ENCODE measurements around the gene C10orf90.
"Not testable (repeated sequence)": the region's sequence is repeated elsewhere in the genome, so short reads cannot be mapped to it uniquely, and the experiment has no call there.

C10orf90 gene

DNA sequence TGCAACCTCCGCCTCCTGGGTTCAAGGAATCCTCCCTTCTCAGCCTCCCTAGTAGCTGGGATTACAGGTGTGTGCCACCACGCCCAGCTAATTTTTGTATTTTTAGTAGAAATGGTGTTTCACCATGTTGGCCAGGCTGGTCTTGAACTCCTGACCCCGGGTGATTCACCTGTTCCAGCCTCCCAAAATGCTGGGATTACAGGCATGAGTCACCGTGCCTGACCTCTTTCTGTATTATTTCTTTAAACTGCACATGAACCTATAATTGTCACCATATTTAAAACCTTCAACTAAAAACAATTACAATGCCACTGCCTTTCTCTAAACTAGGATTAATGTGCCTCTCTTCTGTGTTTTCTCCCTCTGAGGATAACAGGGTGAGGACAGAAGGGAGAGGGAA, 119.9 kb downstream of the C10orf90 start:
- H3K9me3 Mint-ChIP-seq; ATAC-seq (ENCODE audit: low read depth); H3K4me1 Mint-ChIP-seq; DNase-seq (ENCODE audit: low spot score in 2 of 2); H3K4me3 Mint-ChIP-seq; H3K27ac Mint-ChIP-seq; H3K36me3 Mint-ChIP-seq; H3K27me3 Mint-ChIP-seq: not testable (repeated sequence)

DNA sequence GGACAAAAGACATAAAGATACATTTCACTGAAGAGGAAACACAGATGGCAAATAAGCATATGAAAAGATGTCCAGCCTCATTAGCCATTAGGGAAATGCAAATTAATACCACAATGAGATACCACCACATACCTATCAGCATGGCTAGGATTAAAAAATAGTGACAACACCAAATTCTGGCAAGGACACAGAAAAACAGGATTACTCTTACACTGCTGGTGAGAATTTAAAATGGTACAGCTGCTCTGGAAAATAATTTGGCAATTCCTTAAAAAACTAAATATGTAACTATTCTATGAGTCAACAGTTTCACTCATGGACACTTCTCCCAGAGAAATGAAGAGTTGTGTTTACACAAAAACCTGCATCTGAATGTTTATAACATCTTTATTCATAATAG, 121.1 kb downstream of the C10orf90 start:
- H3K27ac Mint-ChIP-seq, result no peak overlapping the region
- no peak overlapping the region for H3K4me3 Mint-ChIP-seq
- H3K9me3 Mint-ChIP-seq, result peaks cover 2% of the 10 kb centered on the region
- no peaks in the 10 kb centered on the region for H3K27me3 Mint-ChIP-seq
- H3K36me3 Mint-ChIP-seq, result no peaks in the 10 kb centered on the region
- ATAC-seq (ENCODE audit: low read depth) (no peak), DNase-seq (ENCODE audit: low spot score in 2 of 2) (no peak)
- H3K4me1 Mint-ChIP-seq, result no peaks in the 10 kb centered on the region

DNA sequence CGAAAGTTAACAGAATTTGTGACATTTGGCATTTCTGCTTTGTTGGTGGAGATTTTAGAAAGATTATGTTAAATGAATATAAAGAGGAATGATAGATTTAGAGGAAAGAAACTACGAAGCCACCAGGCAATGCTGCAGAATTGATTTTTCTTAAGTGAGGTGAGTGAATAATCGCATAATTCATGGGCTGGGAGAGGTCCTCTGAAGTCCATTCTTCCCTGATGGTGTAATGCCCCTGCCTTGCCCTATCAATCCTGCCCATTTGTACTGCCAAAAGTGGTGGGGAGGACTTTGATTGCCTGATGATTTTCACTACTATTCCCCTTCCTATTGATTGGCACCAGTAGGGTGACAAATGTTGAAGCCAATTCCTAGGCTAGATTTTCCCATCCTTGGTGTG, 125.9 kb downstream of the C10orf90 start:
- ATAC-seq (ENCODE audit: low read depth) (no peak), DNase-seq (ENCODE audit: low spot score in 2 of 2) (no peak)
- H3K4me1 Mint-ChIP-seq, result no peaks in the 10 kb centered on the region
- no peak overlapping the region for H3K27ac Mint-ChIP-seq
- no peaks in the 10 kb centered on the region for H3K9me3 Mint-ChIP-seq
- H3K36me3 Mint-ChIP-seq, result no peaks in the 10 kb centered on the region
- no peak overlapping the region for H3K4me3 Mint-ChIP-seq
- no peaks in the 10 kb centered on the region for H3K27me3 Mint-ChIP-seq

DNA sequence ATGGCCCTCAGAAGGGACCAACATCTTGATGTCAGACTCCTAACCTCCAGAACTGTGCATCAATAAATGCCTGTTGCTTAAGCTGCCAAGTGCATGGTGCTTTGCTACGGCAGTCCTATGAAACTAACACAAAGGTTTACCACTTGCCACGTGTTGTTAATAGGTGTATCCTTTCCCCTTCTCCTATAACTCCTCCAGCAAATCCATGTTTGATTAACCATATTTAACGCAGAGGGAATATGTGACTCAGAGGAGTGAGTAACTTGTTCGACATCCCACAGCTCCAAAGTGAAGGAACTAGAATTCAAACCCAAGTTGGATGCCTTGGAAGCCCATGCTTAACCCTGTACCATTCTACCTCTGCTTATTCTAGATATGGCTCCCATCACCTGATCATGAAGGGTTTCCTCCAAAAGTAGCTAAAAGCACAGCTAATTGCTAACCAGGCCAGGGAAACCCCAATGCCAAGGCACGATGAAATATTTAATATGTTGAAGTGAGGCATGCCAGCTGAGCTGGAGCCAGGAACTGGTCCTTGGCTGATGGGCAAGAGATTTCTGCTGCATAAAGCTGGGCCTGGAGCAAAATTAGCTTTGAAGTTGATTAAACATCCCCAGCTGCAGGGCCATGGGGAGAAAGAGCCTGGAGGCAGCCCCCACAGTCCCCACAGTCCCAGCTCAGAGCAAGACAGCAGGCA, 131.9 kb downstream of the C10orf90 start:
- H3K36me3 Mint-ChIP-seq, result no peaks in the 10 kb centered on the region
- no peaks in the 10 kb centered on the region for H3K4me1 Mint-ChIP-seq
- H3K27me3 Mint-ChIP-seq, result no peaks in the 10 kb centered on the region
- no peak overlapping the region for H3K27ac Mint-ChIP-seq
- DNase-seq (ENCODE audit: low spot score in 2 of 2) (no peak), ATAC-seq (ENCODE audit: low read depth) (no peak)
- H3K9me3 Mint-ChIP-seq, result no peaks in the 10 kb centered on the region
- no peak overlapping the region for H3K4me3 Mint-ChIP-seq

DNA sequence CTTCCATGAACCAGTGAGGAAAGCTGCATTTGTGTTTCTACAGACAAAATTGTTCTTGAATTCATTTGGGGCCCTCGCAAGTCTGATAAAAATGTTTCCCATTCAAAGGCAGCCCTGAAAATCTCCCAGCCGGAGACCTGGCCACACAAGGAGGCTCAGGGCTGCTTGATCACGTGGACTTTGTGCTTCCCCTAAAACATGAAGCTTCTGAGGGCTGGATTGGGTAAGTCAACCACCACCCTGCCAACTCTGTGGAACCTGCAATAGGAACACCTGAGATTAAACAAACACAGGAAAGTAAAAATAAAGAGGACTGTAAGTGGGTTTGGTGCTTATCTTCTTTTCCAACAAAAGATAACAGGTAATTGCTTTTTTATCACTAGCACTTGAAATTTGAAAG, 133.8 kb downstream of the C10orf90 start:
- Mint-ChIP-seq H3K4me1 (no peaks in the 10 kb centered on the region), H3K9me3 (no peaks in the 10 kb centered on the region), H3K27me3 (no peaks in the 10 kb centered on the region), H3K27ac (no peak overlapping the region), H3K4me3 (no peak overlapping the region), H3K36me3 (no peaks in the 10 kb centered on the region)
- DNase-seq (ENCODE audit: low spot score in 2 of 2) (no peak), ATAC-seq (ENCODE audit: low read depth) (no peak)

DNA sequence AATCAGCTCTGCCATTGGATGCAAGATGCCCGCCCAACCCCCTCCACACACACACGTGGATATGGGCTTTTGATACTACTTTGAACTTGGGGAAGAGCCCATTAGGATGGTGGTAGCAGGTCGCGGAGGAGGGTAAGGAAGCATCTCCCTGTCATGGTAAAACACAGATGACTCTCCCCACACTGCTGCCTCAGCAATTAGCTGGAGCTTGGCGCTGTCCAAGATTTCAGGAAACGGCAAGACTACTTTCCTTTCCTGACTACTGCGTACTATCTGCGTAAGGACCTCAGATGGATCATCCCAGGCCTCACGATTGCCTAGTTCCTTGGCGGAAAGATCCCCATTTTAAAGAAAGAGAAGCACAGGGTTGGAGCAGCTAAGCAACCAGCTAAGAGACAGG, 134.3 kb downstream of the C10orf90 start:
- H3K36me3 Mint-ChIP-seq, result no peaks in the 10 kb centered on the region
- no peaks in the 10 kb centered on the region for H3K27me3 Mint-ChIP-seq
- H3K4me1 Mint-ChIP-seq, result no peaks in the 10 kb centered on the region
- no peaks in the 10 kb centered on the region for H3K9me3 Mint-ChIP-seq
- H3K4me3 Mint-ChIP-seq, result no peak overlapping the region
- no peak overlapping the region for H3K27ac Mint-ChIP-seq
- no peak for DNase-seq (ENCODE audit: low spot score in 2 of 2)
- no peak for ATAC-seq (ENCODE audit: low read depth)

DNA sequence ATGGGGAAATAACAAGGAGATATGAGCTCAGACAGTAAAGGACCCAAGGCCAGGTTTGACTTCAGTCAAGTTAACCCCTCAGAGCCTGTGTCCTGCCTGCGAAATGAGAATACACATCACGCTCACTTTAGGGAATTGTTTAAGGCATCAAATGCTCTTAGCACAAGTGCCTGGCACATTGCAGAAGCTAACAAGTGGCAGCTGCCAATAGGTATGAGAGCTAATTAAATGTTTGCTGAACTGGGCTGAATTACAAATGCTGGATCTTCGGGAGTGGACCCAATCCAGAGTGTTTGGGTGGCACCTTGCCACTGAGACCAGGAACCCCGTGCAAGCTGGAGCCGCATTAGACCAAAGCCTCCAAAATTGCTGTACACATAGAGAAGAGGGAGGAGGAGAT, 136.8 kb downstream of the C10orf90 start:
- no peak for ATAC-seq (ENCODE audit: low read depth)
- Mint-ChIP-seq H3K4me3 (no peak overlapping the region), H3K27me3 (no peaks in the 10 kb centered on the region), H3K27ac (no peak overlapping the region), H3K36me3 (no peaks in the 10 kb centered on the region), H3K4me1 (no peaks in the 10 kb centered on the region), H3K9me3 (no peaks in the 10 kb centered on the region)
- no peak for DNase-seq (ENCODE audit: low spot score in 2 of 2)

DNA sequence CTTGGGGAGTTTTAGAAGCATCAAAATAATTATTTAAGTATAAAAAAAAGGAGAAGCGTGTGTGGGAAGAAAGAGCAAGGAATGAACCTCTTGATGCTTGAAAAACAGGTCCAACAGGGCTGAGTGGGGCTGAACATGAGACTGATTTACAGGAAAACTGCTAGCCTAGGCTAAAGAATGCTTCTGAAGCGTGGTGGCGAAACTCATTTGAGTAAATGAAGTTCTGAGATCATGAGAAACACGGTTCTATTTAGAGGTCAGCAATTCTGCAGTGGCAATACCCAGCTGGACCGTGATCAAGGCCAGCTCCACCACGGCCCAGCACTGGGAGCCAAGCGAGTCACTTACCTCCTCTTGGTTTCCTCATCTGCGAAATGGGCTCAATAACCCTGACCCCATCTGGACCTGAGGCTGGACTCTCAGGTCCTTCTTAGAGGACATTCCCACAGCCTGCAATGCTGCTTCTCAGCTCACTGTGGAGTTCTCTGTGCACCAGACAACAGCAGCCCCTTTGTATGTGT, 142.1 kb downstream of the C10orf90 start:
- ATAC-seq (ENCODE audit: low read depth) (no peak), DNase-seq (ENCODE audit: low spot score in 2 of 2) (no peak)
- H3K9me3 Mint-ChIP-seq, result no peaks in the 10 kb centered on the region
- no peaks in the 10 kb centered on the region for H3K36me3 Mint-ChIP-seq
- no peak overlapping the region for H3K4me3 Mint-ChIP-seq
- H3K27me3 Mint-ChIP-seq, result no peaks in the 10 kb centered on the region
- no peaks in the 10 kb centered on the region for H3K4me1 Mint-ChIP-seq
- no peak overlapping the region for H3K27ac Mint-ChIP-seq

DNA sequence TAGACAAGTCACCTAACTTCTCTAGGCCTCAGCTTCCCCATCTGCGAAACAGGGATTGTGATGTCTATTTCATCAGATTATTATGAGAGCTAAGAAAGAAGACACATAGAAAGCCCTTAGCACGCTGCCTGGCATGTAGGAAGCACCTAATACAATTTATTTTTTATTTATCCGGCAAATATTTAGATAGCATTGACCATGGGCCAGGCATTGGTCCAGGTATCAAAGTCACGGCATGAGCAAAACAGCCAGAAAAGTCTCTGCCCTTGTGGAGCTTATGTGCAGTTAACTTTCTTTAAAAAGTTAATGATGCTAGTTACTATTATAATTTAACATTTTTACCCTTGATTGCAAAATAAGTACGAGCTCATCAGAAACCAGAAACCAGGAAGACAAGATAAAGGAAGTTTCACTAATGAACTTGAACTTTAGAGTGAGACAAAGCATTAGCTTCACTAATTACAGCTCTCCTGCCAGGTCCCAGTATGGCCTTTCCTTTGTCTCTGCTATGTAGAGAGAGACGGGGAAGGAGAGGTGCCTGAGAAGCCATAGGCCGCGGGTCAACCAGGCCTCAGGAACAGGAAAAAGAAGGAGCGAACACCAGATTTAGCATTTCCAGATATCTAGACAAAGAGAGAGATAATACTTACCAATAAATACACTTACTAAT, 142.7 kb downstream of the C10orf90 start:
- no peak overlapping the region for H3K4me3 Mint-ChIP-seq
- ATAC-seq (ENCODE audit: low read depth), result no peak
- H3K27me3 Mint-ChIP-seq, result peaks cover 2% of the 10 kb centered on the region
- DNase-seq (ENCODE audit: low spot score in 2 of 2), result no peak
- H3K4me1 Mint-ChIP-seq, result no peaks in the 10 kb centered on the region
- H3K36me3 Mint-ChIP-seq, result no peaks in the 10 kb centered on the region
- H3K27ac Mint-ChIP-seq, result no peak overlapping the region
- peaks cover 1% of the 10 kb centered on the region for H3K9me3 Mint-ChIP-seq

DNA sequence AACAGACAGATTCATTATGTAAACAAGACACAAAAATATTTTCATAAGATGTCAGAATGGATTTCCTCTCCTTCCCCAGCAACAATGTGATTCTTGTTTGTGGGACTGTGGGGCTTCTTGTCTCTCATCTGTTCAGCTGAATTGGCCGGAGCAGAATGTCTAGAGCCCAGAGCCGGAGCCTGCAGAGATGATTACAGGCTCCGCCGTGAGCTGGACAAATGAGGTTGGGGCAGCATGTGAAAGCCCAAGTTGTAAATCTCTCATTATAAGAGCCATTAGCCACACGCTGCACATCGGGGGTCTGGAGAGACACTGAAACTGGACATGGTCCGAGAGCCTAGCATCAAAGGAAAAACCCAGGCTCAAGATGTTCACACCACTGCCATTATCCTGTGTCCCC, 145.2 kb downstream of the C10orf90 start:
- no peaks in the 10 kb centered on the region for H3K4me1 Mint-ChIP-seq
- H3K36me3 Mint-ChIP-seq, result no peaks in the 10 kb centered on the region
- no peak for ATAC-seq (ENCODE audit: low read depth)
- H3K4me3 Mint-ChIP-seq, result no peak overlapping the region
- H3K27ac Mint-ChIP-seq, result no peak overlapping the region
- H3K9me3 Mint-ChIP-seq, result peaks cover 1% of the 10 kb centered on the region
- DNase-seq (ENCODE audit: low spot score in 2 of 2), result no peak
- peaks cover 2% of the 10 kb centered on the region for H3K27me3 Mint-ChIP-seq

DNA sequence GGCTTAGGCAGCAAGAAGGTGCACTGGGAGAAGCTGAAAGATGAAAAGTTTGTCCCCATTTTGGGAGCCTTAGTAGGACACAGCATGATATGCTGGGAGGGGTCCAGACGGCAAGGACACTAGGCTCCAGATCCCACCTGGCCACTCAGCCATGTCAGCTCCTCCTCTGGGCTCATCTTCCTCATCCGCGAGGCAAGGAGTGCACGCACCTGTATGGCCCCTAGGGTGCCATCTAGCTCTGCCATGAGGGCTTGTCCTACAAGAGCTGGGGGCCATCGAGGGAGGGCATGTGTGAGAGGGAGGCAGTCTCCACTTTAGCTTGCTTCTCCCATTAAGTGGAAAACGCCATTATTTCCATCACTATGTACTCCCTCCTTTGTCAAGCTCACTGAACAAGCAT, 146.0 kb downstream of the C10orf90 start:
- H3K4me1 Mint-ChIP-seq, result no peaks in the 10 kb centered on the region
- ATAC-seq (ENCODE audit: low read depth), result no peak
- DNase-seq (ENCODE audit: low spot score in 2 of 2), result no peak
- no peak overlapping the region for H3K27ac Mint-ChIP-seq
- H3K4me3 Mint-ChIP-seq, result no peak overlapping the region
- peaks cover 2% of the 10 kb centered on the region for H3K27me3 Mint-ChIP-seq
- no peaks in the 10 kb centered on the region for H3K36me3 Mint-ChIP-seq
- H3K9me3 Mint-ChIP-seq, result peaks cover 1% of the 10 kb centered on the region

DNA sequence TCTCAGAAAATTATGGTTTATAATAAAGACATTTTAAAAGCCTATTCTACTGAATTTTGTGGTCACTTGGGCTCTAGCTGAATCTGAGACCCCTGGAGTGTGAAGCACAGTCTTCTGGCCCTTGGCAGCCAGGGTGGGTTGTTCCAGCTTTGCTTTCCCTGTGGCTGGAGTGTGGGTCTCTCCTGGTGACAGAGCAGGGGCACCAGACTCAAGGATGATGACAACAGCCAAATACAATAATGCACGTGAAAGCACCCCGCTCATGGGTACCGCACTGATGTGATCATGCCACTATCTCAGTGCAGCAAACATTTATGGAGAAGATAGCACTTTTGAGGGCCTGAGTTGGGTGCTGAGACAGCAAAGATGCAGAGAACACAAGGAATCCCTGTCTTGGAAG, 147.4 kb downstream of the C10orf90 start:
- Mint-ChIP-seq H3K4me1 (no peaks in the 10 kb centered on the region), H3K27me3 (peaks cover 2% of the 10 kb centered on the region), H3K36me3 (no peaks in the 10 kb centered on the region), H3K4me3 (no peak overlapping the region), H3K9me3 (peaks cover 1% of the 10 kb centered on the region), H3K27ac (no peak overlapping the region)
- no peak for ATAC-seq (ENCODE audit: low read depth)
- no peak for DNase-seq (ENCODE audit: low spot score in 2 of 2)

DNA sequence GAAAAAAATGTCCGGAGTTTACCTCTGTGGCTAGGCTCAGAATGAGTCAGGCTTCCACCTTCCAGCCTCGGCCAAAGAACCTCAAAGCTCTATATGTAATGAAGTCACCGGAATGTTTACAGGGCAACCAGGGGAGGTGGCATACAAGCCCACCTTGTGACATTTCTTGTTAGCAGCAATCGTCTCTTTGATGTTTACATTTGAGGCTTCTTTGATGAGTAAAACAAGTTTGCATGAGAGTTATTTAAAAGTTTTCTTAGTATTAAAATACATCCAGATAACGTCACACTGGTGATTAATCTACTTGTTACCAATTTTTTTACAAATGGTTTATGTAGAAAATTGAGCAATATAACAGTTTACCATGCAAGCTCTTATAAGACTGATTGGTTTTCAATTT, 149.1 kb downstream of the C10orf90 start:
- no peak overlapping the region for H3K4me3 Mint-ChIP-seq
- H3K4me1 Mint-ChIP-seq, result no peaks in the 10 kb centered on the region
- no peak for ATAC-seq (ENCODE audit: low read depth)

DNA sequence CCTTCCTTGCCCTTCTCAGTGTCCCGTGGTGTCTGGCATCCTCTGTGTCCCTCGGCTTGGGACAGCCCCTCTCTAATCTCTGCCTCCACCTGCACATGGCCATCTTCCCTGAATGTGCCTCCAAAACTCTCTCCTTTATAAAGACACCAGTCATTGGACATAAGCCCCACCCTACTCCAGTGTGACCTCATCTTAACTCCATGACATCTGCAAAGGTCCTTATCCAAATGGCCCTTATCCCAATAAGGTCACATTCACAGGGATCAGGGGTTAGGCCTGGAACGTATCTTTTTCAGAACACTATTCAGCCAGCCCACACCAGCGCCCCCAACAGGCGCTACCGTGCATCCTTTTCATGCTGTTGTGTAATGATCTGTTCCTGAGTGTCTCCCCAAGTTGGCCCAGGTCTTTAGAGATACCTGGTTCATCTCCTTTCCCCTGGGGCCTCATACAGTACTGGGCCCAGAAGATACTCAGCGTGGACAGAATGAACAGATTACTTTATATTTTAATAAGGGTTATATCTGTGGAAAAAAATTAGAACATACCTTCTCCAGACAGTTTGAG, 149.7 kb downstream of the C10orf90 start:
- Mint-ChIP-seq H3K4me3 (no peak overlapping the region), H3K27me3 (peaks cover 2% of the 10 kb centered on the region)

More for the DNA sequence above, 149.1 kb downstream of the C10orf90 start:
- Mint-ChIP-seq H3K9me3 (peaks cover 1% of the 10 kb centered on the region), H3K27me3 (peaks cover 2% of the 10 kb centered on the region), H3K36me3 (no peaks in the 10 kb centered on the region), H3K27ac (no peak overlapping the region)
- no peak for DNase-seq (ENCODE audit: low spot score in 2 of 2)

More for the DNA sequence above, 149.7 kb downstream of the C10orf90 start:
- no peak for DNase-seq (ENCODE audit: low spot score in 2 of 2)
- ATAC-seq (ENCODE audit: low read depth), result no peak
- Mint-ChIP-seq H3K4me1 (no peaks in the 10 kb centered on the region), H3K9me3 (peaks cover 1% of the 10 kb centered on the region), H3K27ac (no peak overlapping the region), H3K36me3 (no peaks in the 10 kb centered on the region)

All from memory B cell (primary cell).